ENCODE results near the gene HMGA1. TPM values are rescaled to one million over a fixed set of nuclear protein-coding genes. Genes with fewer than 3 reads are reported as not detected.

Gene HMGA1
- total RNA-seq, 4 donors from 2014 or later, result 33.3 to 48.5 (median 41.9) TPM

GRCh38 chr6:34237316-34237721, 646 bp downstream of the HMGA1 start:
- H3K4me3 ChIP-seq (replicated peaks in 1 of 3), result peak overlapping the region in 2 of 3 donors; percentile 53 to 59
- intact Hi-C loops (cut with DNase I), result no loop called here
- DNase-seq, result peak; percentile 30 to 47

GRCh38 chr6:34237722-34238584, 1.3 kb downstream of the HMGA1 start:
- H3K27ac ChIP-seq, result peak overlapping the region in 1 of 3 donors; percentile 10

More at GRCh38 chr6:34237316-34237721, 646 bp downstream of the HMGA1 start:
- Histone ChIP-seq H3K27ac (peak overlapping the region in 1 of 3 donors; percentile 97), H3K36me3 (no peaks in the 10 kb centered on the region), H3K27me3 (no peaks in the 10 kb centered on the region), H3K4me1 (peaks cover 14 to 28% of the 10 kb centered on the region in 2 donors), H3K9me3 (no peaks in the 10 kb centered on the region)
- TF ChIP-seq POLR2A (IDR thresholded peaks at IDR 0.05) (no peak), CTCF (IDR thresholded peaks at IDR 0.05) (no peak)
- 0% methylated on average over 1 of the region's 78 CpGs; no CpG with 5 or more reads in 1 of the 2 donors for WGBS, 2 donors

GRCh38 chr6:34238585-34239499, 2.2 kb downstream of the HMGA1 start:
- Histone ChIP-seq H3K27ac (peak overlapping the region in 1 of 3 donors; percentile 10), H3K27me3 (no peaks in the 10 kb centered on the region), H3K9me3 (no peaks in the 10 kb centered on the region), H3K36me3 (no peaks in the 10 kb centered on the region), H3K4me1 (peaks cover 14 to 33% of the 10 kb centered on the region in 2 donors), H3K4me3 (replicated peaks in 1 of 3) (peak overlapping the region in 1 of 3 donors; percentile 59)
- intact Hi-C loops (cut with DNase I), result no loop called here
- TF ChIP-seq CTCF (IDR thresholded peaks at IDR 0.05), result no peak
- TF ChIP-seq POLR2A (IDR thresholded peaks at IDR 0.05), result no peak
- 64 to 69% methylated on average over 13 to 14 of the region's 14 CpGs for WGBS, 2 donors
- DNase-seq, result no peak

More at GRCh38 chr6:34237722-34238584, 1.3 kb downstream of the HMGA1 start:
- TF ChIP-seq CTCF (IDR thresholded peaks at IDR 0.05) (peak in 3 of 6 experiments; percentile 18 to 37 (median 25)), POLR2A (IDR thresholded peaks at IDR 0.05) (no peak)
- H3K9me3 ChIP-seq, result no peaks in the 10 kb centered on the region
- no peaks in the 10 kb centered on the region for H3K27me3 ChIP-seq
- peak; percentile 41 to 43 for DNase-seq
- H3K36me3 ChIP-seq, result no peaks in the 10 kb centered on the region
- WGBS, 2 donors, result 7 to 10% methylated on average over 24 to 48 of the region's 64 CpGs
- intact Hi-C loops (cut with DNase I), result no loop called here
- H3K4me1 ChIP-seq, result peaks cover 14 to 28% of the 10 kb centered on the region in 2 donors
- peak overlapping the region in 2 of 3 donors; percentile 53 to 59 for H3K4me3 ChIP-seq (replicated peaks in 1 of 3)

DNA sequence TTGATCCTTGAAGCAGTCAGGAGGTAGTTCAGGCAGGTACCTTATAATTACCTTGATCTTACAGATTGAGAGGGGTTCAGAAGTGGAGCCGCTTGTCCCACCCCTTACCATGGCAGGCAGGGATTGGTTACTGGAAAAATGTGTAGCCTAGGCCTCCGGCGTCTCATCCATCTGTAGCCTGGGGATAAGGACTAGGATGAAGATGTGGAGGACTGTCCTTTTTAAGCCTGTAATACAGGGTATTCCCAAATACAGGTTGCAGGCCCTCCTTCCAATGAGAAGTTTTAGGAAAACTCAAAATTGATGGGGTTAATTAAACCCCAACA, 2.8 kb downstream of the HMGA1 start:
- Histone ChIP-seq H3K9me3 (no peaks in the 10 kb centered on the region), H3K4me1 (peaks cover 14 to 39% of the 10 kb centered on the region in 2 donors), H3K36me3 (no peaks in the 10 kb centered on the region), H3K27me3 (no peaks in the 10 kb centered on the region), H3K4me3 (replicated peaks in 1 of 3) (no peak overlapping the region), H3K27ac (no peak overlapping the region)
- TF ChIP-seq CTCF (IDR thresholded peaks at IDR 0.05) (no peak), POLR2A (IDR thresholded peaks at IDR 0.05) (no peak)
- 94 to 96% methylated on average over 3 of the region's 3 CpGs for WGBS, 2 donors
- intact Hi-C loops (cut with DNase I), result no loop called here
- DNase-seq, result no peak

Data from thyroid gland (tissue), 4 donors.